ENCODE results near the gene TRMT44. TPM values are rescaled to one million over a fixed set of nuclear protein-coding genes. Genes with fewer than 3 reads are reported as not detected.
A peak's percentile ranks its signal among the peaks of the same experiment; 100 is the strongest.

The TRMT44 gene
- total RNA-seq, 1 experiment from 2014 or later, result 6.8 TPM

- DNase-seq (ENCODE audit: low read depth), result peak; percentile 52
- in situ Hi-C loops (cut with HindIII; ENCODE audit: low pct_unique_long_range_greater_than_20kb, low sequenced_read_pairs), result no loop called here
These were observed 19.4 kb downstream of the TRMT44 start for GRCh38 chr4:8459867-8460445.

GRCh38 chr4:8461086-8461485 is 20.5 kb downstream of the TRMT44 start:
- in situ Hi-C loops (cut with HindIII; ENCODE audit: low pct_unique_long_range_greater_than_20kb, low sequenced_read_pairs), result no loop called here

GRCh38 chr4:8461616-8462015 is 21.0 kb downstream of the TRMT44 start:
- in situ Hi-C loops (cut with HindIII; ENCODE audit: low pct_unique_long_range_greater_than_20kb, low sequenced_read_pairs), result no loop called here
- DNase-seq (ENCODE audit: low read depth), result peak; percentile 59

More at GRCh38 chr4:8461086-8461485, 20.5 kb downstream of the TRMT44 start:
- no peak for DNase-seq (ENCODE audit: low read depth)

GRCh38 chr4:8463811-8464210 is 23.2 kb downstream of the TRMT44 start:
- DNase-seq (ENCODE audit: low read depth), result no peak
- in situ Hi-C loops (cut with HindIII; ENCODE audit: low pct_unique_long_range_greater_than_20kb, low sequenced_read_pairs), result no loop called here

- no peak for DNase-seq (ENCODE audit: low read depth)
- in situ Hi-C loops (cut with HindIII; ENCODE audit: low pct_unique_long_range_greater_than_20kb, low sequenced_read_pairs), result no loop called here
These were observed 23.8 kb downstream of the TRMT44 start for GRCh38 chr4:8464381-8464780.

GRCh38 chr4:8465615-8466611 is 25.3 kb downstream of the TRMT44 start:
- in situ Hi-C loops (cut with HindIII; ENCODE audit: low pct_unique_long_range_greater_than_20kb, low sequenced_read_pairs), result no loop called here
- no peak for DNase-seq (ENCODE audit: low read depth)

- in situ Hi-C loops (cut with HindIII; ENCODE audit: low pct_unique_long_range_greater_than_20kb, low sequenced_read_pairs), result no loop called here
- DNase-seq (ENCODE audit: low read depth), result no peak
These were observed 26.4 kb downstream of the TRMT44 start for GRCh38 chr4:8467016-8467415.

GRCh38 chr4:8468746-8469535 is 28.4 kb downstream of the TRMT44 start:
- in situ Hi-C loops (cut with HindIII; ENCODE audit: low pct_unique_long_range_greater_than_20kb, low sequenced_read_pairs), result no loop called here
- DNase-seq (ENCODE audit: low read depth), result peak; percentile 31

GRCh38 chr4:8469550-8469949 is 29.0 kb downstream of the TRMT44 start:
- no peak for DNase-seq (ENCODE audit: low read depth)
- in situ Hi-C loops (cut with HindIII; ENCODE audit: low pct_unique_long_range_greater_than_20kb, low sequenced_read_pairs), result no loop called here

GRCh38 chr4:8470451-8471024 is 30.0 kb downstream of the TRMT44 start:
- in situ Hi-C loops (cut with HindIII; ENCODE audit: low pct_unique_long_range_greater_than_20kb, low sequenced_read_pairs), result no loop called here
- DNase-seq (ENCODE audit: low read depth), result no peak

GRCh38 chr4:8471211-8471875 is 30.8 kb downstream of the TRMT44 start:
- in situ Hi-C loops (cut with HindIII; ENCODE audit: low pct_unique_long_range_greater_than_20kb, low sequenced_read_pairs), result no loop called here
- DNase-seq (ENCODE audit: low read depth), result no peak

GRCh38 chr4:8472158-8472688 is 31.6 kb downstream of the TRMT44 start:
- in situ Hi-C loops (cut with HindIII; ENCODE audit: low pct_unique_long_range_greater_than_20kb, low sequenced_read_pairs), result no loop called here
- DNase-seq (ENCODE audit: low read depth), result no peak

- peak; percentile 82 for DNase-seq (ENCODE audit: low read depth)
- in situ Hi-C loops (cut with HindIII; ENCODE audit: low pct_unique_long_range_greater_than_20kb, low sequenced_read_pairs), result no loop called here
These were observed 32.2 kb downstream of the TRMT44 start for GRCh38 chr4:8472689-8473197.

- in situ Hi-C loops (cut with HindIII; ENCODE audit: low pct_unique_long_range_greater_than_20kb, low sequenced_read_pairs), result no loop called here
- DNase-seq (ENCODE audit: low read depth), result no peak
These were observed 32.8 kb downstream of the TRMT44 start for GRCh38 chr4:8473198-8473919.

GRCh38 chr4:8473920-8474590 is 33.5 kb downstream of the TRMT44 start:
- DNase-seq (ENCODE audit: low read depth), result no peak
- in situ Hi-C loops (cut with HindIII; ENCODE audit: low pct_unique_long_range_greater_than_20kb, low sequenced_read_pairs), result no loop called here

GRCh38 chr4:8474856-8475255 is 34.3 kb downstream of the TRMT44 start:
- in situ Hi-C loops (cut with HindIII; ENCODE audit: low pct_unique_long_range_greater_than_20kb, low sequenced_read_pairs), result no loop called here
- no peak for DNase-seq (ENCODE audit: low read depth)
